Neuronal stem cell (in vitro differentiated cells): ENCODE results near the gene CDK3.

ENCODE experiments used
- DNase-seq: peaks from one replicate; pipeline ENCODE4 v3.0.0-alpha.2; 2013; ENCODE audit warnings: low spot score
- H2AFZ ChIP-seq: one replicate; pipeline ENCODE4 v1.6.1; 2013; ENCODE audit warnings: mild to moderate bottlenecking, low read length, inconsistent platforms
- H2AK5ac ChIP-seq: 2 replicates; pipeline ENCODE4 v1.6.1; 2013; ENCODE audit warnings: low read depth, mild to moderate bottlenecking, inconsistent platforms, low read length, moderate library complexity, mixed read lengths
- H2BK120ac ChIP-seq: 2 replicates; pipeline ENCODE4 v1.6.1; 2013; ENCODE audit warnings: low read depth, mild to moderate bottlenecking, inconsistent platforms, low read length, moderate library complexity, mixed read lengths
- H2BK12ac ChIP-seq: one replicate; pipeline ENCODE4 v1.6.1; 2013; ENCODE audit warnings: low read length, inconsistent platforms
- H2BK15ac ChIP-seq: 2 replicates; pipeline ENCODE4 v1.6.1; 2013; ENCODE audit warnings: mild to moderate bottlenecking, low read length, inconsistent platforms, mixed read lengths
- H2BK5ac ChIP-seq: one replicate; pipeline ENCODE4 v1.6.1; 2013; ENCODE audit warnings: inconsistent platforms, mild to moderate bottlenecking, low read length, moderate library complexity
- H3K14ac ChIP-seq: one replicate; pipeline ENCODE4 v1.6.1; 2013; ENCODE audit warnings: low read length, inconsistent platforms
- H3K18ac ChIP-seq: 2 replicates; pipeline ENCODE4 v1.6.1; 2013; ENCODE audit warnings: low read length, inconsistent platforms
- H3K23ac ChIP-seq: 2 replicates; pipeline ENCODE4 v1.6.1; 2013; ENCODE audit warnings: low read depth, mild to moderate bottlenecking, mixed read lengths, low read length, inconsistent platforms; ENCODE audit not compliant: poor library complexity
- H3K27ac ChIP-seq: replicated peaks from 3 replicates; pipeline ENCODE4 v1.5.1; 2013; ENCODE audit warnings: low read length, inconsistent platforms
- H3K27me3 ChIP-seq, 3 experiments: 2 replicates each; pipeline ENCODE4 v1.6.1; 2013; ENCODE audit warnings: low read length in 3 of 3, mild to moderate bottlenecking in 2 of 3, inconsistent platforms in 1 of 3, low read depth in 1 of 3, mixed read lengths in 1 of 3, moderate library complexity in 1 of 3; ENCODE audit not compliant: control insufficient read depth in 3 of 3, insufficient read depth in 3 of 3
- H3K36me3 ChIP-seq, 2 donors: replicated peaks in 1 of 2; 2 replicates each; pipeline ENCODE4 v1.6.1; 2013; ENCODE audit warnings: low read length in 2 of 2; ENCODE audit not compliant: control insufficient read depth in 2 of 2, insufficient read depth in 2 of 2
- H3K4ac ChIP-seq: 2 replicates; pipeline ENCODE4 v1.6.1; 2013; ENCODE audit warnings: inconsistent platforms, mild to moderate bottlenecking, low read length, moderate library complexity
- H3K4me1 ChIP-seq, 2 donors: 1 replicate in 1 of 2; 2 replicates in 1 of 2; pipeline ENCODE4 v1.6.1; 2013; ENCODE audit warnings: low read length in 2 of 2, low read depth in 1 of 2; ENCODE audit not compliant: control insufficient read depth in 2 of 2, insufficient read depth in 1 of 2
- H3K4me2 ChIP-seq: one replicate; pipeline ENCODE4 v1.6.1; 2013; ENCODE audit warnings: mild to moderate bottlenecking, low read length, inconsistent platforms; ENCODE audit not compliant: insufficient read depth, poor library complexity, severe bottlenecking
- H3K4me3 ChIP-seq, 2 donors: 2 replicates each; pipeline ENCODE4 v1.5.1; 2013; ENCODE audit warnings: low read length in 2 of 2, mild to moderate bottlenecking in 2 of 2, inconsistent platforms in 1 of 2, moderate library complexity in 1 of 2
- H3K79me1 ChIP-seq: one replicate; pipeline ENCODE4 v1.6.1; 2013; ENCODE audit warnings: low read depth, mild to moderate bottlenecking, inconsistent platforms, low read length, moderate library complexity
- H3K9ac ChIP-seq: one replicate; pipeline ENCODE4 v1.6.1; 2013; ENCODE audit warnings: mild to moderate bottlenecking, low read depth, low read length, inconsistent platforms; ENCODE audit not compliant: poor library complexity
- H3K9me3 ChIP-seq, 2 donors: replicated peaks in 1 of 2; 2 replicates each; pipeline versions ENCODE3 to v1.6.1; 2013; ENCODE audit warnings: low read length in 2 of 2, mild to moderate bottlenecking in 2 of 2, inconsistent platforms in 1 of 2, low read depth in 1 of 2, mixed read lengths in 1 of 2, moderate library complexity in 1 of 2; ENCODE audit not compliant: control insufficient read depth in 2 of 2, insufficient read depth in 1 of 2
- H4K8ac ChIP-seq: one replicate; pipeline ENCODE4 v1.6.1; 2013; ENCODE audit warnings: low read depth, mild to moderate bottlenecking, inconsistent platforms, low read length, moderate library complexity
- H4K91ac ChIP-seq: one replicate; pipeline ENCODE4 v1.6.1; 2013; ENCODE audit warnings: low read length, low read depth, mild to moderate bottlenecking, inconsistent platforms; ENCODE audit not compliant: poor library complexity
- WGBS, 2 donors: extraction: QIAGEN DNeasy Blood & Tissue Kit; methylation state at CpG; one replicate each; pipeline ENCODE4 v1.1.7; 2013; ENCODE audit warnings: missing lambda C conversion rate in 2 of 2, mixed read lengths in 1 of 2; ENCODE audit not compliant: insufficient read length in 2 of 2, insufficient replicate concordance in 1 of 2; ENCODE audit errors: extremely low coverage in 2 of 2; 5-methylcytosine and 5-hydroxymethylcytosine counted together

CDK3 gene

DNA sequence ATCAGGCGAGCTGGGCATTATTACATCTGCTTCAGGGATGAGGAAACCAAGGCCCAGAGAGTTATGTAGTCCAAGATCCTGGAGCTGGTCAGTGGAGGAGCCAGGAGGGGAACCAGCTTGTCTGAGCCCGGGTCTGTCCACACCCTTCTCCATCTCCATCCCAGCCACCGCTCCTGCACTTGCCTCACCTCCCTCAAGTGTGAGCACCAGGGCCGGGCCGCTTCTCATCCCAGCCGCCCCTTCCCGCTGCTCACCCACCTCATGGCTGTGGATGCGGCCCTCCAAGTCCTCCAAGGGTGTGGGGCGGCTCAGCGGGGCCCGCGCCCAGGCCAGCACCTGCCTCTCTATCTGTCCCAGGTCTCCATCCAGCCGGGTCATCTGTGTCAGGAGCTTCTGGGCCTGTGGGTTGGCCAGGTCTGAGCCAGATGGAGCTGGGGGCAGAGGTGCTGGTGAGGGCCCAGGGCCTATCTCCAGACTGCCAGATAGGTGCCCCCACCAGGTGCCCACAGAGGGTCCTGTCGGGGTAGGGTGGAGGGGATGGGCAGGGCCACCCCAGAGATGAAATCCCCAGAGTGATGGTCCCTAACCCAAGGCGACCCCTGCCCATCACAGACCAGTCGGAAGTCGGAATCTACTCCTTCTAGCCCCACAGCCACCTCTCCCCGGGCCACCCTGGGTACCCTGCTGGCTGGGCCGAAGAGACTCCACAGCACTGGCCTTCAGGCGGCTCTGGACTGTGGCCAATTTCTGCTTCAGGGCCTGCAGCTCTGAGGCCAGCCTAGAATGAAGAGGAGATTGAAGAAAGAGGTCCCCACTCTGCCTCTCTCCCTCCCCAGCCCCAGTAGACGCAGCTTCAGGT is 17.1 kb downstream of the CDK3 start:
- Histone ChIP-seq H3K27ac (no peak overlapping the region), H2BK5ac (no peak overlapping the region), H3K23ac (no peak overlapping the region), H3K4me1 (peaks cover 2 to 7% of the 10 kb centered on the region in 2 donors), H3K27me3 (peaks cover 0 to 46% (median 0%) of the 10 kb centered on the region in 3 experiments), H3K4ac (peak overlapping the region; percentile 84), H3K9me3 (no peaks in the 10 kb centered on the region), H3K36me3 (no peaks in the 10 kb centered on the region), H2BK12ac (no peak overlapping the region), H3K9ac (peak overlapping the region; percentile 44), H4K91ac (no peak overlapping the region), H3K4me2 (no peak overlapping the region), H2BK15ac (no peak overlapping the region), H3K18ac (peak overlapping the region; percentile 17), H3K14ac (peak overlapping the region; percentile 56), H3K4me3 (no peak overlapping the region), H2AFZ (no peak overlapping the region), H2AK5ac (peak overlapping the region; percentile 61), H3K79me1 (peaks cover 2% of the 10 kb centered on the region), H4K8ac (no peak overlapping the region), H2BK120ac (no peak overlapping the region)
- no peak for DNase-seq
- no CpG with 5 or more reads among the region's 21 CpGs for WGBS, 2 donors

DNA sequence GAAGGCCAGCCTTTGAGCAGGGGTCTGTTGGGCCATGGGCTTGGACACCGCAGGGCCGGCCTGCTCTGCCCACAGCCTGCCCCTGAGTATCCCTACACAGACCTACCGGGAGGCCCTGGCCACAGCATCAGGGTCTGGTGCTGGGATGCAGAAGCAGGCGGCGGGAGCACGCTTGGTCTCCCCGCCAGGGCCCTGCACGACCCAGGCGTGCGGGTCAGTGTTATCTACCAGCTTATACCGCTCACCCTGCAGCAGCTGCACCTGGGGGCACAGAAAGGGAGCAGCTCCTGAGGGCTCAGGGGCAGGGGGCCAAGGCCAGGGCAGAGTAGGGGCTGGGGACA is 17.7 kb downstream of the CDK3 start:
- peak overlapping the region; percentile 44 for H3K9ac ChIP-seq
- H3K9me3 ChIP-seq, result no peaks in the 10 kb centered on the region
- no peak overlapping the region for H3K4me3 ChIP-seq
- no peak overlapping the region for H2BK120ac ChIP-seq
- H3K4me1 ChIP-seq, result peaks cover 2 to 7% of the 10 kb centered on the region in 2 donors
- H2BK5ac ChIP-seq, result no peak overlapping the region
- no peak overlapping the region for H4K91ac ChIP-seq
- H3K18ac ChIP-seq, result peak overlapping the region; percentile 57
- no peak overlapping the region for H4K8ac ChIP-seq
- no peak overlapping the region for H2BK12ac ChIP-seq
- H2BK15ac ChIP-seq, result no peak overlapping the region
- peak overlapping the region; percentile 84 for H3K4ac ChIP-seq
- H3K14ac ChIP-seq, result peak overlapping the region; percentile 8
- no peak overlapping the region for H3K27ac ChIP-seq
- DNase-seq, result no peak
- H2AK5ac ChIP-seq, result no peak overlapping the region
- no peaks in the 10 kb centered on the region for H3K36me3 ChIP-seq
- H3K4me2 ChIP-seq, result no peak overlapping the region
- no peak overlapping the region for H3K23ac ChIP-seq
- H3K27me3 ChIP-seq, result peaks cover 0 to 52% (median 0%) of the 10 kb centered on the region in 3 experiments
- peaks cover 2% of the 10 kb centered on the region for H3K79me1 ChIP-seq
- WGBS, 2 donors, result no CpG with 5 or more reads among the region's 11 CpGs
- no peak overlapping the region for H2AFZ ChIP-seq

DNA sequence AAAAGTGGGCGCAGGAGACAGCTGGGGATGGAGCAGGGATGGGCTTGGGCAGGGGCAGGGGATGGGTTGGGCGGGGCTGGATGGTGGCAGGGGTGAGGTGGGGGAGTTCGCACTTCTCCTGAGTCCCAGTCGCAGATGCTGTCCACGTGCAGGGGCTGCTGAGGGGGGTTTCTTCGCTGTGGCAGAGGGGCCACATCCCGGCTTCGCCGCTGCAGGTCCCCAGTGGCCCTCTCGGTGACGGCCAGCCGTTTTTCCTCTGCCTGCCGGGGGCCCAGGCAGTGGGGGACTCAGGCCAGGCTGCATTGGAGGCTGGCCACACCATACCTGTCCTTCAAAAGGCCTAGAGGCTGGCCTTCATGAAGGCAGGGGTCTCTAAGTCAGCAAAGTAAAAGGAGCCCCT is 18.1 kb downstream of the CDK3 start:
- Histone ChIP-seq H3K27ac (no peak overlapping the region), H3K9me3 (no peaks in the 10 kb centered on the region), H3K23ac (no peak overlapping the region), H4K91ac (no peak overlapping the region), H2AFZ (no peak overlapping the region), H3K4me2 (no peak overlapping the region), H3K18ac (no peak overlapping the region), H3K9ac (no peak overlapping the region), H3K4me1 (peaks cover 2 to 3% of the 10 kb centered on the region in 2 donors), H3K14ac (no peak overlapping the region), H3K4ac (no peak overlapping the region), H2BK15ac (peak overlapping the region; percentile 17), H4K8ac (no peak overlapping the region), H3K36me3 (no peaks in the 10 kb centered on the region), H3K27me3 (peaks cover 0 to 56% (median 0%) of the 10 kb centered on the region in 3 experiments), H2BK5ac (no peak overlapping the region), H2AK5ac (no peak overlapping the region), H3K79me1 (peaks cover 2% of the 10 kb centered on the region), H2BK120ac (no peak overlapping the region), H2BK12ac (no peak overlapping the region), H3K4me3 (no peak overlapping the region)
- WGBS, 2 donors, result no CpG with 5 or more reads among the region's 13 CpGs
- DNase-seq, result no peak

DNA sequence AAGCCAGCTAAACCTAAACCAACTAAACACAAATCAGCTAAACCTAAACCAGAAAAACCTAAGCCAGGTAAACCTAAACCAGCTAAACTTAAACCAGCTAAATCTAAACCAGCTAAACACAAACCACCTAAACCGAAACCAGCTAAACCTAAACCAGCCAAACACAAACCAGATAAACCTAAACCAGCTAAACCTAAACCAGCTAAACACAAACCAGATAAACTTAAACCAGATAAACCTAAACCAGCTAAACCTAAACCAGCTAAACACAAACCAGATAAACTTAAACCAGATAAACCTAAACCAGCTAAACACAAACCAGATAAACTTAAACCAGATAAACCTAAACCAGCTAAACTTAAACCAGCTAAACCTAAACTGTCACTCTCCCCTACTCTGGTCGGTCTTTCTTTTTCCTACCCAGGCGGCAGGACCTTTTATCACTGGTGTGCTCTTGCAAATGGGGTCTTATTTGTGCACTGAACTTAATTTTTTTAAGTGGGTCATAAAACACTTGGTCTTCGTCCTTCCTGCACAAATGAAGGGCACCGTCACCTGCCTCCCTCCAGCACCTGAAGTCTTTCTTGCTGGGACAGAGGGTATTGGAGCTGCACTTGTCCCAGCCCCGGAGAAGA is 19.3 kb downstream of the CDK3 start:
- Histone ChIP-seq H3K4me3 (no peak overlapping the region), H3K27ac (no peak overlapping the region), H3K9me3 (no peaks in the 10 kb centered on the region), H2AFZ (no peak overlapping the region), H3K4ac (no peak overlapping the region), H3K79me1 (peaks cover 2% of the 10 kb centered on the region), H2BK5ac (no peak overlapping the region), H4K91ac (no peak overlapping the region), H3K9ac (no peak overlapping the region), H3K4me1 (no peaks in the 10 kb centered on the region), H3K23ac (no peak overlapping the region), H3K4me2 (no peak overlapping the region), H2BK12ac (no peak overlapping the region), H3K27me3 (peaks cover 0 to 53% (median 0%) of the 10 kb centered on the region in 3 experiments), H3K36me3 (no peaks in the 10 kb centered on the region), H2AK5ac (no peak overlapping the region), H3K14ac (no peak overlapping the region), H2BK120ac (no peak overlapping the region), H2BK15ac (no peak overlapping the region), H4K8ac (no peak overlapping the region), H3K18ac (no peak overlapping the region)
- DNase-seq, result no peak
- WGBS, 2 donors, result 100% methylated on average over 1 of the region's 6 CpGs; no CpG with 5 or more reads in 1 of the 2 donors
